Liver (tissue), 3 donors: ENCODE measurements around the gene PRR23E.

ENCODE experiments used
- EGR1 ChIP-seq, 2 donors: IDR thresholded peaks; 2 replicates each; pipeline ENCODE4 v1.6.1; 2016 to 2018; ENCODE audit warnings: antibody characterized with exemption in 2 of 2, low read depth in 2 of 2
- JUND ChIP-seq, 2 donors: IDR thresholded peaks; 2 replicates each; pipeline ENCODE4 v1.6.1; 2016; ENCODE audit warnings: antibody characterized with exemption in 2 of 2
- RAD21 ChIP-seq, 2 donors: IDR thresholded peaks; 2 replicates each; pipeline ENCODE4 v1.6.1; 2016; ENCODE audit warnings: antibody characterized with exemption in 2 of 2, mild to moderate bottlenecking in 2 of 2
- REST ChIP-seq: IDR thresholded peaks from 2 replicates; pipeline ENCODE4 v1.6.1; 2016; ENCODE audit warnings: antibody characterized with exemption, mild to moderate bottlenecking
- TAF1 ChIP-seq: conservative IDR thresholded peaks from 2 replicates; pipeline ENCODE4 v1.6.1; 2016; ENCODE audit warnings: antibody characterized with exemption, mild to moderate bottlenecking
- YY1 ChIP-seq: IDR thresholded peaks from 2 replicates; pipeline ENCODE4 v1.6.1; 2016; ENCODE audit warnings: antibody characterized with exemption, mild to moderate bottlenecking
- ZBTB33 ChIP-seq: IDR thresholded peaks from 2 replicates; pipeline ENCODE4 v1.6.1; 2016; ENCODE audit warnings: antibody characterized with exemption
- TF ChIP-seq, protein P1 (sequence below): fragments of 150-350 bp; IDR thresholded peaks from 2 replicates; pipeline ENCODE4 v1.5.1; 2017; ENCODE audit warnings: improper control_type of control experiment, low read depth, low read length; ENCODE audit not compliant: missing input control
- TF ChIP-seq, protein P2 (sequence below): IDR thresholded peaks from 2 replicates; pipeline ENCODE4 v1.6.1; 2016; ENCODE audit warnings: antibody characterized with exemption
- donor health status: healthy.
- donor health status: healthy.

DNA sequence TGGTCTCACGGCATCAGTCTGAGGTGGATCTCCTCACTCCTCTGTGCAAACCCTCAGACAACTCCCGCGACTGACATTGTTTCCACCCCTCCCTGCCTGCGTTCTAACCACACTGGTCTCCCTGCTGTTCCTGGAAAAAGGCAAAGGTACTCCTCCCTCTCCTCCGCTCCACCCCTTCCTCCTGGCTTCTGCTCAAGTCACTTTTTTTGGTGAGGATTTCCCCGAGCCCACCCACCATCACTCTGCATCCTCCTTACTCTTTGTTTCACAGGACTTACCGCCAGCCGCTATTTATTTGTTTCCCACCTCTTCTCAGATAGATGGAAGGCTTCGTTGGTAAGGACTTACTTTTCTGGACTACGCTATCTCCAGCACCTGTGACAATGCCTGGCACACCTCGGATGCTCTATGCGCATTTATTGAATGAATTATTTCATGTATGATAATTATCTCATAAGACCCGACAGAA lies 25.6 kb downstream of the PRR23E start:
- TF ChIP-seq YY1 (no peak), REST (no peak), JUND (IDR thresholded peaks at IDR 0.05) (no peak), TAF1 (no peak), ZBTB33 (no peak), RAD21 (IDR thresholded peaks at IDR 0.05) (no peak), EGR1 (IDR thresholded peaks at IDR 0.05; ENCODE audit: low read depth in 2 of 2) (no peak)
- TF ChIP-seq, protein P1, sequence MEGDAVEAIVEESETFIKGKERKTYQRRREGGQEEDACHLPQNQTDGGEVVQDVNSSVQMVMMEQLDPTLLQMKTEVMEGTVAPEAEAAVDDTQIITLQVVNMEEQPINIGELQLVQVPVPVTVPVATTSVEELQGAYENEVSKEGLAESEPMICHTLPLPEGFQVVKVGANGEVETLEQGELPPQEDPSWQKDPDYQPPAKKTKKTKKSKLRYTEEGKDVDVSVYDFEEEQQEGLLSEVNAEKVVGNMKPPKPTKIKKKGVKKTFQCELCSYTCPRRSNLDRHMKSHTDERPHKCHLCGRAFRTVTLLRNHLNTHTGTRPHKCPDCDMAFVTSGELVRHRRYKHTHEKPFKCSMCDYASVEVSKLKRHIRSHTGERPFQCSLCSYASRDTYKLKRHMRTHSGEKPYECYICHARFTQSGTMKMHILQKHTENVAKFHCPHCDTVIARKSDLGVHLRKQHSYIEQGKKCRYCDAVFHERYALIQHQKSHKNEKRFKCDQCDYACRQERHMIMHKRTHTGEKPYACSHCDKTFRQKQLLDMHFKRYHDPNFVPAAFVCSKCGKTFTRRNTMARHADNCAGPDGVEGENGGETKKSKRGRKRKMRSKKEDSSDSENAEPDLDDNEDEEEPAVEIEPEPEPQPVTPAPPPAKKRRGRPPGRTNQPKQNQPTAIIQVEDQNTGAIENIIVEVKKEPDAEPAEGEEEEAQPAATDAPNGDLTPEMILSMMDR: no peak
- TF ChIP-seq, protein P2, sequence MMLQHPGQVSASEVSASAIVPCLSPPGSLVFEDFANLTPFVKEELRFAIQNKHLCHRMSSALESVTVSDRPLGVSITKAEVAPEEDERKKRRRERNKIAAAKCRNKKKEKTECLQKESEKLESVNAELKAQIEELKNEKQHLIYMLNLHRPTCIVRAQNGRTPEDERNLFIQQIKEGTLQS: no peak
